ENCODE measurements around the gene IDH1.

DNA sequence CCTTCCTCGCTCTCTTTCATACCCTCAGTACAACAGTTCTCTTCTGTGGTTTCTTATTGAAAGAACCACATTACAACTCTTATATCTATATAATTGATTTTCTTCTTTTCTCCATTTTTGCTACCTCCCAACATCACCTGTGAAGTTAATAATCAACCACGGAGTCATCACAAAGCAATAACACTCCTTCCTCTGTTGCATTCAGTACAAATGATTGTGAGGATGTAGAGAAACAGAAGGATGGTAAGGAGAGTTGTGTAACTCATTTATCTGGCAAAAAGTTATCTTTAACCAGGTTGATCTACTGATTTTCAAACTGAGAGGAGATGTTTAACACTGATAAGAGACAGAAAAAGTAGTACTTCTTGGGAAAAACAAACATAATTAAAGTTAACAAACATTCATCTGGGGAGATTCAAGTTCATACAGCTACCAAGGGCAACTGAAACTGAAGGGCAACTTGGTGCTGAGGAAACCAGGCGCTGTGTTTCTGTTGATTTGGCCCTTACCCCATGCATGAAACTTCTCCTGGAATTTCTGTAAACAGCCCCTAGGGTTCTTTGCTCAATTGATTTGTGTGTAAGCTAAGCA lies 14.2 kb downstream of the IDH1 start:
- TF ChIP-seq, protein P1, sequence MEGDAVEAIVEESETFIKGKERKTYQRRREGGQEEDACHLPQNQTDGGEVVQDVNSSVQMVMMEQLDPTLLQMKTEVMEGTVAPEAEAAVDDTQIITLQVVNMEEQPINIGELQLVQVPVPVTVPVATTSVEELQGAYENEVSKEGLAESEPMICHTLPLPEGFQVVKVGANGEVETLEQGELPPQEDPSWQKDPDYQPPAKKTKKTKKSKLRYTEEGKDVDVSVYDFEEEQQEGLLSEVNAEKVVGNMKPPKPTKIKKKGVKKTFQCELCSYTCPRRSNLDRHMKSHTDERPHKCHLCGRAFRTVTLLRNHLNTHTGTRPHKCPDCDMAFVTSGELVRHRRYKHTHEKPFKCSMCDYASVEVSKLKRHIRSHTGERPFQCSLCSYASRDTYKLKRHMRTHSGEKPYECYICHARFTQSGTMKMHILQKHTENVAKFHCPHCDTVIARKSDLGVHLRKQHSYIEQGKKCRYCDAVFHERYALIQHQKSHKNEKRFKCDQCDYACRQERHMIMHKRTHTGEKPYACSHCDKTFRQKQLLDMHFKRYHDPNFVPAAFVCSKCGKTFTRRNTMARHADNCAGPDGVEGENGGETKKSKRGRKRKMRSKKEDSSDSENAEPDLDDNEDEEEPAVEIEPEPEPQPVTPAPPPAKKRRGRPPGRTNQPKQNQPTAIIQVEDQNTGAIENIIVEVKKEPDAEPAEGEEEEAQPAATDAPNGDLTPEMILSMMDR (IDR thresholded peaks at IDR 0.05; ENCODE audit: control extremely low read depth in 1 of 3, insufficient read depth in 1 of 3, low read depth in 1 of 3, low read length in 3 of 3) = no peak
- TF ChIP-seq, protein P2, sequence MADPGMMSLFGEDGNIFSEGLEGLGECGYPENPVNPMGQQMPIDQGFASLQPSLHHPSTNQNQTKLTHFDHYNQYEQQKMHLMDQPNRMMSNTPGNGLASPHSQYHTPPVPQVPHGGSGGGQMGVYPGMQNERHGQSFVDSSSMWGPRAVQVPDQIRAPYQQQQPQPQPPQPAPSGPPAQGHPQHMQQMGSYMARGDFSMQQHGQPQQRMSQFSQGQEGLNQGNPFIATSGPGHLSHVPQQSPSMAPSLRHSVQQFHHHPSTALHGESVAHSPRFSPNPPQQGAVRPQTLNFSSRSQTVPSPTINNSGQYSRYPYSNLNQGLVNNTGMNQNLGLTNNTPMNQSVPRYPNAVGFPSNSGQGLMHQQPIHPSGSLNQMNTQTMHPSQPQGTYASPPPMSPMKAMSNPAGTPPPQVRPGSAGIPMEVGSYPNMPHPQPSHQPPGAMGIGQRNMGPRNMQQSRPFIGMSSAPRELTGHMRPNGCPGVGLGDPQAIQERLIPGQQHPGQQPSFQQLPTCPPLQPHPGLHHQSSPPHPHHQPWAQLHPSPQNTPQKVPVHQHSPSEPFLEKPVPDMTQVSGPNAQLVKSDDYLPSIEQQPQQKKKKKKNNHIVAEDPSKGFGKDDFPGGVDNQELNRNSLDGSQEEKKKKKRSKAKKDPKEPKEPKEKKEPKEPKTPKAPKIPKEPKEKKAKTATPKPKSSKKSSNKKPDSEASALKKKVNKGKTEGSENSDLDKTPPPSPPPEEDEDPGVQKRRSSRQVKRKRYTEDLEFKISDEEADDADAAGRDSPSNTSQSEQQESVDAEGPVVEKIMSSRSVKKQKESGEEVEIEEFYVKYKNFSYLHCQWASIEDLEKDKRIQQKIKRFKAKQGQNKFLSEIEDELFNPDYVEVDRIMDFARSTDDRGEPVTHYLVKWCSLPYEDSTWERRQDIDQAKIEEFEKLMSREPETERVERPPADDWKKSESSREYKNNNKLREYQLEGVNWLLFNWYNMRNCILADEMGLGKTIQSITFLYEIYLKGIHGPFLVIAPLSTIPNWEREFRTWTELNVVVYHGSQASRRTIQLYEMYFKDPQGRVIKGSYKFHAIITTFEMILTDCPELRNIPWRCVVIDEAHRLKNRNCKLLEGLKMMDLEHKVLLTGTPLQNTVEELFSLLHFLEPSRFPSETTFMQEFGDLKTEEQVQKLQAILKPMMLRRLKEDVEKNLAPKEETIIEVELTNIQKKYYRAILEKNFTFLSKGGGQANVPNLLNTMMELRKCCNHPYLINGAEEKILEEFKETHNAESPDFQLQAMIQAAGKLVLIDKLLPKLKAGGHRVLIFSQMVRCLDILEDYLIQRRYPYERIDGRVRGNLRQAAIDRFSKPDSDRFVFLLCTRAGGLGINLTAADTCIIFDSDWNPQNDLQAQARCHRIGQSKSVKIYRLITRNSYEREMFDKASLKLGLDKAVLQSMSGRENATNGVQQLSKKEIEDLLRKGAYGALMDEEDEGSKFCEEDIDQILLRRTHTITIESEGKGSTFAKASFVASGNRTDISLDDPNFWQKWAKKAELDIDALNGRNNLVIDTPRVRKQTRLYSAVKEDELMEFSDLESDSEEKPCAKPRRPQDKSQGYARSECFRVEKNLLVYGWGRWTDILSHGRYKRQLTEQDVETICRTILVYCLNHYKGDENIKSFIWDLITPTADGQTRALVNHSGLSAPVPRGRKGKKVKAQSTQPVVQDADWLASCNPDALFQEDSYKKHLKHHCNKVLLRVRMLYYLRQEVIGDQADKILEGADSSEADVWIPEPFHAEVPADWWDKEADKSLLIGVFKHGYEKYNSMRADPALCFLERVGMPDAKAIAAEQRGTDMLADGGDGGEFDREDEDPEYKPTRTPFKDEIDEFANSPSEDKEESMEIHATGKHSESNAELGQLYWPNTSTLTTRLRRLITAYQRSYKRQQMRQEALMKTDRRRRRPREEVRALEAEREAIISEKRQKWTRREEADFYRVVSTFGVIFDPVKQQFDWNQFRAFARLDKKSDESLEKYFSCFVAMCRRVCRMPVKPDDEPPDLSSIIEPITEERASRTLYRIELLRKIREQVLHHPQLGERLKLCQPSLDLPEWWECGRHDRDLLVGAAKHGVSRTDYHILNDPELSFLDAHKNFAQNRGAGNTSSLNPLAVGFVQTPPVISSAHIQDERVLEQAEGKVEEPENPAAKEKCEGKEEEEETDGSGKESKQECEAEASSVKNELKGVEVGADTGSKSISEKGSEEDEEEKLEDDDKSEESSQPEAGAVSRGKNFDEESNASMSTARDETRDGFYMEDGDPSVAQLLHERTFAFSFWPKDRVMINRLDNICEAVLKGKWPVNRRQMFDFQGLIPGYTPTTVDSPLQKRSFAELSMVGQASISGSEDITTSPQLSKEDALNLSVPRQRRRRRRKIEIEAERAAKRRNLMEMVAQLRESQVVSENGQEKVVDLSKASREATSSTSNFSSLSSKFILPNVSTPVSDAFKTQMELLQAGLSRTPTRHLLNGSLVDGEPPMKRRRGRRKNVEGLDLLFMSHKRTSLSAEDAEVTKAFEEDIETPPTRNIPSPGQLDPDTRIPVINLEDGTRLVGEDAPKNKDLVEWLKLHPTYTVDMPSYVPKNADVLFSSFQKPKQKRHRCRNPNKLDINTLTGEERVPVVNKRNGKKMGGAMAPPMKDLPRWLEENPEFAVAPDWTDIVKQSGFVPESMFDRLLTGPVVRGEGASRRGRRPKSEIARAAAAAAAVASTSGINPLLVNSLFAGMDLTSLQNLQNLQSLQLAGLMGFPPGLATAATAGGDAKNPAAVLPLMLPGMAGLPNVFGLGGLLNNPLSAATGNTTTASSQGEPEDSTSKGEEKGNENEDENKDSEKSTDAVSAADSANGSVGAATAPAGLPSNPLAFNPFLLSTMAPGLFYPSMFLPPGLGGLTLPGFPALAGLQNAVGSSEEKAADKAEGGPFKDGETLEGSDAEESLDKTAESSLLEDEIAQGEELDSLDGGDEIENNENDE (IDR thresholded peaks at IDR 0.05; ENCODE audit: insufficient replicate concordance, low read length) = no peak
- no peak for TF ChIP-seq NRF1 (IDR thresholded peaks at IDR 0.05; ENCODE audit: low read depth, low read length)
- TF ChIP-seq ASH2L (IDR thresholded peaks at IDR 0.05; ENCODE audit: low read length) = no peak
- no peak for TF ChIP-seq KDM5A (IDR thresholded peaks at IDR 0.05; ENCODE audit: low read length)
- TF ChIP-seq EZH2 (IDR thresholded peaks at IDR 0.05; ENCODE audit: low read depth, low read length, severe bottlenecking) = no peak
- no peak for TF ChIP-seq POLR2AphosphoS5 (IDR thresholded peaks at IDR 0.05; ENCODE audit: low read depth, low read length)
- no peak for TF ChIP-seq EP300 (IDR thresholded peaks at IDR 0.05; ENCODE audit: borderline replicate concordance in 1 of 2, low read depth in 2 of 2, low read length in 2 of 2)
- TF ChIP-seq, protein P3, sequence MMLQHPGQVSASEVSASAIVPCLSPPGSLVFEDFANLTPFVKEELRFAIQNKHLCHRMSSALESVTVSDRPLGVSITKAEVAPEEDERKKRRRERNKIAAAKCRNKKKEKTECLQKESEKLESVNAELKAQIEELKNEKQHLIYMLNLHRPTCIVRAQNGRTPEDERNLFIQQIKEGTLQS (IDR thresholded peaks at IDR 0.05; ENCODE audit: insufficient read depth, low read depth, low read length) = no peak

Data from H1 (cell line).